ENCODE data around the gene MAGEL2. TPM values are rescaled to one million over a fixed set of nuclear protein-coding genes. Genes with fewer than 3 reads are reported as not detected.
"Not testable (repeated sequence)": the region's sequence is repeated elsewhere in the genome, so short reads cannot be mapped to it uniquely, and the experiment has no call there.

The MAGEL2 gene
- total and polyA plus RNA-seq, 10 donors, result 0.02 to 1.9 (median 0.24) TPM; not detected in 1

GRCh38 chr15:23599053-23599452 is 48.6 kb downstream of the MAGEL2 start:
- no peak overlapping the region for H3K4me3 ChIP-seq
- TF ChIP-seq POLR2AphosphoS5 (IDR thresholded peaks at IDR 0.05) (no peak), POLR2A (IDR thresholded peaks at IDR 0.05) (no peak)
- TF ChIP-seq, protein P1, sequence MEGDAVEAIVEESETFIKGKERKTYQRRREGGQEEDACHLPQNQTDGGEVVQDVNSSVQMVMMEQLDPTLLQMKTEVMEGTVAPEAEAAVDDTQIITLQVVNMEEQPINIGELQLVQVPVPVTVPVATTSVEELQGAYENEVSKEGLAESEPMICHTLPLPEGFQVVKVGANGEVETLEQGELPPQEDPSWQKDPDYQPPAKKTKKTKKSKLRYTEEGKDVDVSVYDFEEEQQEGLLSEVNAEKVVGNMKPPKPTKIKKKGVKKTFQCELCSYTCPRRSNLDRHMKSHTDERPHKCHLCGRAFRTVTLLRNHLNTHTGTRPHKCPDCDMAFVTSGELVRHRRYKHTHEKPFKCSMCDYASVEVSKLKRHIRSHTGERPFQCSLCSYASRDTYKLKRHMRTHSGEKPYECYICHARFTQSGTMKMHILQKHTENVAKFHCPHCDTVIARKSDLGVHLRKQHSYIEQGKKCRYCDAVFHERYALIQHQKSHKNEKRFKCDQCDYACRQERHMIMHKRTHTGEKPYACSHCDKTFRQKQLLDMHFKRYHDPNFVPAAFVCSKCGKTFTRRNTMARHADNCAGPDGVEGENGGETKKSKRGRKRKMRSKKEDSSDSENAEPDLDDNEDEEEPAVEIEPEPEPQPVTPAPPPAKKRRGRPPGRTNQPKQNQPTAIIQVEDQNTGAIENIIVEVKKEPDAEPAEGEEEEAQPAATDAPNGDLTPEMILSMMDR (IDR thresholded peaks at IDR 0.05 in 8 of 11, conservative IDR thresholded peaks at IDR 0.05 in 3 of 11), result no peak
- no peaks in the 10 kb centered on the region for H3K4me1 ChIP-seq
- no peak for DNase-seq
- H3K36me3 ChIP-seq, result no peaks in the 10 kb centered on the region
- no peak overlapping the region for H3K27ac ChIP-seq
- H3K9me3 ChIP-seq, result peaks cover 0 to 5% (median 0%) of the 10 kb centered on the region in 8 donors
- WGBS, 5 donors, result 86 to 94% (median 87%) methylated on average over 1 of the region's 1 CpG
- H3K27me3 ChIP-seq (replicated peaks in 1 of 7), result no peaks in the 10 kb centered on the region
- intact Hi-C loops (cut with DNase I; ENCODE audit: low total_unique reads), result no loop called here

DNA sequence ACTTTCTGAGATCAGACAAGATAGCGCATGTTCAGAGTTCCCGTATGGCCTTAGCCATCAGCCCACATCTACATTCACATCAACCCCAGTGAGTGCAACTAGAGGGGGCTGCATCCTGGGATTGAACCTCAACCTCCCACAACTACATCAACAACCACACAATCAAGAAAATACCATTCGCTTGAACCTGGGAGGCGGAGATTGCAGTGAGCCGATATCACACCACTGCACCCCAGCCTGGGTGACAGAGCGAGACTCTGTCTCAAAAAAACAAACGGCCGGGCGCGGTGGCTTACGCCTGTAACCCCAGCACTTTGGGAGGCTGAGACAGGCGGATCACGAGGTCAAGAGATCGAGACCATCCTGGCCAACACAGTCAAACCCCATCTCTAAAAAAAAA is 50.4 kb downstream of the MAGEL2 start:
- H3K9me3 ChIP-seq; H3K27me3 ChIP-seq (replicated peaks in 1 of 7); H3K36me3 ChIP-seq; intact Hi-C loops (cut with DNase I; ENCODE audit: low total_unique reads); H3K4me3 ChIP-seq; DNase-seq; H3K4me1 ChIP-seq; H3K27ac ChIP-seq: not testable (repeated sequence)
- 85 to 91% (median 89%) methylated on average over 14 of the region's 14 CpGs for WGBS, 5 donors

- H3K9me3 ChIP-seq, result no peaks in the 10 kb centered on the region
- H3K4me3 ChIP-seq, result no peak overlapping the region
- intact Hi-C loops (cut with DNase I; ENCODE audit: low total_unique reads), result no loop called here
- TF ChIP-seq POLR2A (IDR thresholded peaks at IDR 0.05) (no peak), POLR2AphosphoS5 (IDR thresholded peaks at IDR 0.05) (no peak)
- TF ChIP-seq, protein P1 (IDR thresholded peaks at IDR 0.05 in 8 of 11, conservative IDR thresholded peaks at IDR 0.05 in 3 of 11), result no peak
- no peaks in the 10 kb centered on the region for H3K4me1 ChIP-seq
- H3K36me3 ChIP-seq, result no peaks in the 10 kb centered on the region
- H3K27me3 ChIP-seq (replicated peaks in 1 of 7), result no peaks in the 10 kb centered on the region
- no peak for DNase-seq
- no peak overlapping the region for H3K27ac ChIP-seq
- WGBS, 5 donors, result 67 to 83% (median 77%) methylated on average over 5 of the region's 5 CpGs
Observed at GRCh38 chr15:23596736-23597135, 50.9 kb downstream of the MAGEL2 start.

GRCh38 chr15:23595368-23595767 is 52.3 kb downstream of the MAGEL2 start:
- Histone ChIP-seq H3K4me3 (no peak overlapping the region), H3K4me1 (no peaks in the 10 kb centered on the region), H3K27me3 (replicated peaks in 1 of 7) (no peaks in the 10 kb centered on the region), H3K36me3 (no peaks in the 10 kb centered on the region), H3K27ac (no peak overlapping the region), H3K9me3 (no peaks in the 10 kb centered on the region)
- intact Hi-C loops (cut with DNase I; ENCODE audit: low total_unique reads), result no loop called here
- TF ChIP-seq, protein P1 (IDR thresholded peaks at IDR 0.05 in 8 of 11, conservative IDR thresholded peaks at IDR 0.05 in 3 of 11), result no peak
- TF ChIP-seq POLR2AphosphoS5 (IDR thresholded peaks at IDR 0.05), result no peak
- TF ChIP-seq POLR2A (IDR thresholded peaks at IDR 0.05), result no peak
- DNase-seq, result no peak
- 55 to 72% (median 70%) methylated on average over 2 of the region's 2 CpGs for WGBS, 5 donors

DNA sequence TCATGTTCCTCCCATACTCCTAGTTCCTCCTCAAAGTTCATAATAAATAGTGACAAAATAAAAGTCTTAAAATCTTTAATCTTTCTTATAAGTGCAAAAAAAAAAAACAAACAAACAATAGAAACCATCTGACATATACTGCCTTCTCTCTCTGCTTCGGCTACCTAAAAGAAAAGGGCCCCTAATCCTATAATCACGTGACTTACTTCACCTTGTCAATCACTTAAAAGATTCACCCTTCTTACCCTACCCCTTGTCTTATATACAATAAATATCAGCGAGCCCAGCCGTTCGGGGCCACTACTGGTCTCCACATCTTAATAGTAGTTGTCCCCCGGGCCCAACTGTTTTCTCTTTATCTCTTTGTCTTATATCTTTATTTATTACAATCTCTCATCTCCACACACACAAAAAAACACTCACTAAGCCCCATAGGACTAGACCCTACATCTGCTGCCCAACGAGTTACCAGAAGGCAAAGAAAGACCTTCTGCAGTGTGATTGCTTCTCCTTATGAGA is 53.4 kb downstream of the MAGEL2 start:
- Histone ChIP-seq H3K4me1 (no peaks in the 10 kb centered on the region), H3K4me3 (no peak overlapping the region), H3K9me3 (no peaks in the 10 kb centered on the region), H3K36me3 (no peaks in the 10 kb centered on the region), H3K27ac (no peak overlapping the region), H3K27me3 (replicated peaks in 1 of 7) (no peaks in the 10 kb centered on the region)
- intact Hi-C loops (cut with DNase I; ENCODE audit: low total_unique reads), result no loop called here
- WGBS, 5 donors, result 77 to 82% (median 78%) methylated on average over 7 of the region's 7 CpGs
- TF ChIP-seq, protein P1 (IDR thresholded peaks at IDR 0.05 in 8 of 11, conservative IDR thresholded peaks at IDR 0.05 in 3 of 11), result no peak
- TF ChIP-seq POLR2A (IDR thresholded peaks at IDR 0.05) (no peak), POLR2AphosphoS5 (IDR thresholded peaks at IDR 0.05) (no peak)
- DNase-seq, result no peak

All from spleen (tissue), 11 donors.